ENCODE measurements around the gene PDE8B. TPM values are rescaled to one million over a fixed set of nuclear protein-coding genes. Genes with fewer than 3 reads are reported as not detected.

Gene PDE8B
- total RNA-seq, 1 experiment from 2014 or later: 1.8 TPM

Other genes with a start within 250 kb of the PDE8B start
- gene AGGF1, start 180.3 kb upstream of the PDE8B start, total RNA-seq (2021): 15.4 and 19.4 TPM in 2 replicates
- gene ZBED3, start 123.4 kb upstream of the PDE8B start, total RNA-seq (2021): 6.1 and 12.3 TPM in 2 replicates